Coronary artery (tissue), 2 donors: ENCODE measurements around the gene NCOA4.
"Not testable (repeated sequence)": the region's sequence is repeated elsewhere in the genome, so short reads cannot be mapped to it uniquely, and the experiment has no call there.

Experiments
- DNase-seq: peaks from one replicate; pipeline ENCODE4 v3.0.0-alpha.2; 2017; ENCODE audit warnings: low spot score
- H3K27ac ChIP-seq, 2 donors: fragments of 200-600 bp; sonication (generic); one replicate each; pipeline ENCODE4 v1.5.1; 2016 to 2019
- H3K4me3 ChIP-seq: fragments of 200-600 bp; sonication (generic); 2 replicates; pipeline ENCODE4 v1.5.1; 2016; ENCODE audit warnings: mild to moderate bottlenecking, moderate library complexity
- CTCF ChIP-seq: fragments of 200-600 bp; sonication (generic); IDR thresholded peaks from one replicate; pipeline ENCODE4 v1.5.1; 2019; ENCODE audit warnings: antibody characterized with exemption

The NCOA4 gene

GRCh38 chr10:46052791-46053375, 22.5 kb upstream of the NCOA4 start:
- H3K27ac ChIP-seq, result no peak overlapping the region
- no peak for DNase-seq
- no peak overlapping the region for H3K4me3 ChIP-seq
- no peak for TF ChIP-seq CTCF

- Histone ChIP-seq H3K4me3 (no peak overlapping the region), H3K27ac (no peak overlapping the region)
- DNase-seq, result no peak
- no peak for TF ChIP-seq CTCF
These were observed 21.8 kb upstream of the NCOA4 start for GRCh38 chr10:46052057-46052790.

- Histone ChIP-seq H3K27ac (no peak overlapping the region), H3K4me3 (no peak overlapping the region)
- no peak for TF ChIP-seq CTCF
- no peak for DNase-seq
These were observed 20.7 kb upstream of the NCOA4 start for GRCh38 chr10:46050941-46051623.

GRCh38 chr10:46049497-46049831, 19.0 kb upstream of the NCOA4 start:
- not testable (repeated sequence) for H3K27ac ChIP-seq, DNase-seq, H3K4me3 ChIP-seq

GRCh38 chr10:46048152-46048551, 17.7 kb upstream of the NCOA4 start:
- no peak for TF ChIP-seq CTCF
- DNase-seq, result no peak
- Histone ChIP-seq H3K4me3 (no peak overlapping the region), H3K27ac (no peak overlapping the region)

GRCh38 chr10:46046261-46046660, 15.8 kb upstream of the NCOA4 start, which contains the start of gene MSMB:
MSMB (minus strand) TSS chr10:46046269; CDS start chr10:46046237, 32 bp downstream.
- H3K4me3 ChIP-seq, result no peak within 1 kb of the TSS
- TF ChIP-seq CTCF, result no peak
- H3K27ac ChIP-seq, result no peak within 1 kb of the TSS

GRCh38 chr10:46042527-46042926, 12.1 kb upstream of the NCOA4 start:
- no peak overlapping the region for H3K27ac ChIP-seq
- TF ChIP-seq CTCF, result no peak

More at GRCh38 chr10:46046261-46046660, 15.8 kb upstream of the NCOA4 start, which contains the start of gene MSMB:
- no peak for DNase-seq

More at GRCh38 chr10:46042527-46042926, 12.1 kb upstream of the NCOA4 start:
- DNase-seq, result no peak
- H3K4me3 ChIP-seq, result no peak overlapping the region
